Kidney (tissue), 14 donors: Measurements from ENCODE around the gene NFKB1. TPM values are rescaled to one million over a fixed set of nuclear protein-coding genes. Genes with fewer than 3 reads are reported as not detected.

Experiments
- DNase-seq, 5 donors: peaks; one replicate each; pipeline ENCODE4 v3.0.0-alpha.2; 2013 to 2020
- FAIRE-seq: peaks from 2 replicates; lab custom pipeline; 2012; peaks lifted over from hg19 to GRCh38; lab: Jason Lieb, UNC
- H3K27ac ChIP-seq, 2 donors: one replicate each; pipeline ENCODE4 v1.7.0; 2013; ENCODE audit warnings: low read depth in 2 of 2, low read length in 2 of 2, inconsistent platforms in 1 of 2
- H3K27me3 ChIP-seq: one replicate; pipeline ENCODE4 v1.7.1; 2013; ENCODE audit warnings: low read length, inconsistent platforms; ENCODE audit not compliant: control insufficient read depth, insufficient read depth
- H3K36me3 ChIP-seq, 3 donors: one replicate each; pipeline versions ENCODE4 v1.7.0 to v1.7.1; 2013; ENCODE audit warnings: low read length in 3 of 3, control low read depth in 1 of 3, inconsistent platforms in 1 of 3; ENCODE audit not compliant: insufficient read depth in 3 of 3, control insufficient read depth in 2 of 3
- H3K4me1 ChIP-seq, 3 donors: one replicate each; pipeline versions ENCODE4 v1.7.0 to v1.7.1; 2013; ENCODE audit warnings: low read length in 3 of 3, inconsistent platforms in 1 of 3, low read depth in 1 of 3; ENCODE audit not compliant: control insufficient read depth in 2 of 3, insufficient read depth in 2 of 3
- H3K4me3 ChIP-seq, 3 donors: one replicate each; pipeline versions ENCODE4 v1.7.0 to v1.8.1; 2013; ENCODE audit warnings: low read length in 3 of 3, control low read depth in 1 of 3, inconsistent platforms in 1 of 3
- H3K9ac ChIP-seq, 3 donors: one replicate each; pipeline versions ENCODE4 v1.7.0 to v1.7.1; 2013; ENCODE audit warnings: low read length in 3 of 3, control low read depth in 1 of 3, inconsistent platforms in 1 of 3
- H3K9me3 ChIP-seq, 3 donors: one replicate each; pipeline versions ENCODE4 v1.7.0 to v1.7.1; 2013; ENCODE audit warnings: low read length in 3 of 3, control low read depth in 1 of 3, inconsistent platforms in 1 of 3; ENCODE audit not compliant: control insufficient read depth in 2 of 3, insufficient read depth in 1 of 3
- CTCF ChIP-seq: IDR thresholded peaks from 3 replicates; pipeline ENCODE4 v1.5.1; 2012; ENCODE audit warnings: mild to moderate bottlenecking, moderate library complexity, borderline replicate concordance; ENCODE audit not compliant: insufficient read depth; ENCODE audit errors: extremely low read depth
- intact Hi-C: fragments of 100-400 bp; cut with DNase I; formaldehyde crosslinking; loops from one replicate; pipeline ENCODE4 v1.11.1; 2022
- polyA plus RNA-seq: library from polyadenylated mRNA; stranded (reverse); fragments of 350-450 nt; fragmentation: Illumina TruSeq; extraction: RNeasy Lipid Tissue Mini Kit (QIAGEN cat#74804); gene quantifications from one replicate; pipeline ENCODE4 v1.2.3, GENCODE V29; 2014; ENCODE audit warnings: low read depth, low replicate concordance; ENCODE audit not compliant: insufficient read depth
- total RNA-seq: library from RNA; stranded (reverse); fragmentation: NEBNext Ultra II Directional; extraction: Animal tissue kit (Norgen Biotek cat#: 25700); gene quantifications from one replicate; pipeline ENCODE4 v1.2.1, GENCODE V29; 2021
- donor health status: control.
- donor health status: control.
- donor health status: control.
- donor health status: control.
- donor health status: control.
- donor health status: DM: yes; HTN: yes; CAD: no.
- donor health status: Normal renal cell carcinoma (clear cell type).

The NFKB1 gene
- total and polyA plus RNA-seq, 2 donors from 2014 or later: 10.1 to 56.9 TPM

GRCh38 chr4:102610007-102610406 lies 108.8 kb downstream of the NFKB1 start:
- peaks cover 0 to 3% (median 0%) of the 10 kb centered on the region in 3 donors for H3K4me1 ChIP-seq
- H3K9me3 ChIP-seq: no peaks in the 10 kb centered on the region
- TF ChIP-seq CTCF: no peak
- no peaks in the 10 kb centered on the region for H3K27me3 ChIP-seq
- intact Hi-C loops: no loop called here
- no peak for DNase-seq
- no peak overlapping the region for H3K27ac ChIP-seq
- no peak for FAIRE-seq
- no peak overlapping the region for H3K9ac ChIP-seq
- peaks cover 10 to 66% (median 44%) of the 10 kb centered on the region in 3 donors for H3K36me3 ChIP-seq
- no peak overlapping the region for H3K4me3 ChIP-seq

DNA sequence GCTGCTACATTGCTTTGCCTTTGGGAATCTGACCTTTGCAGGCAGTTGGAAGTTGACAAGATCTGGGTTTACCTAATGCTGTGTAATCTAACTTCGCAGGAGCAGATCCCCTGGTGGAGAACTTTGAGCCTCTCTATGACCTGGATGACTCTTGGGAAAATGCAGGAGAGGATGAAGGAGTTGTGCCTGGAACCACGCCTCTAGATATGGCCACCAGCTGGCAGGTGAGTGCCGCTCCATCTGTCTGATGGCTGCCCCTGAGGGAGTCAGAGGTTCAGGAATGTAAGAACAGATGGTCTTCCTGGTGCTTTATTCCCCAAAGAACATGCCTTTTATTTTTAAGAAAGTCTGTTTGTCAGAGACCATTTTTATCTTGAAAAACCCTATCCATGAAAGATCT lies 109.3 kb downstream of the NFKB1 start:
- intact Hi-C loops: no loop called here
- no peaks in the 10 kb centered on the region for H3K9me3 ChIP-seq
- TF ChIP-seq CTCF: no peak
- DNase-seq (no peak), FAIRE-seq (no peak)
- no peaks in the 10 kb centered on the region for H3K4me1 ChIP-seq
- no peak overlapping the region for H3K4me3 ChIP-seq
- H3K27me3 ChIP-seq: no peaks in the 10 kb centered on the region
- H3K27ac ChIP-seq: no peak overlapping the region
- H3K9ac ChIP-seq: no peak overlapping the region
- H3K36me3 ChIP-seq: peaks cover 9 to 66% (median 46%) of the 10 kb centered on the region in 3 donors

GRCh38 chr4:102612210-102612609 lies 111.1 kb downstream of the NFKB1 start:
- no peak overlapping the region for H3K9ac ChIP-seq
- H3K4me3 ChIP-seq: no peak overlapping the region
- peaks cover 6 to 66% (median 44%) of the 10 kb centered on the region in 3 donors for H3K36me3 ChIP-seq
- no peak for FAIRE-seq
- intact Hi-C loops: no loop called here
- peak in 1 of 5 donors; percentile 75 for DNase-seq
- H3K27ac ChIP-seq: no peak overlapping the region
- no peak for TF ChIP-seq CTCF
- no peaks in the 10 kb centered on the region for H3K9me3 ChIP-seq
- H3K27me3 ChIP-seq: no peaks in the 10 kb centered on the region
- no peaks in the 10 kb centered on the region for H3K4me1 ChIP-seq

GRCh38 chr4:102612824-102613366 lies 111.7 kb downstream of the NFKB1 start:
- H3K9me3 ChIP-seq: no peaks in the 10 kb centered on the region
- no peaks in the 10 kb centered on the region for H3K27me3 ChIP-seq
- TF ChIP-seq CTCF: no peak
- no peak overlapping the region for H3K9ac ChIP-seq
- FAIRE-seq (no peak), DNase-seq (peak in 1 of 5 donors; percentile 53)
- no peak overlapping the region for H3K4me3 ChIP-seq
- intact Hi-C loops: no loop called here
- H3K27ac ChIP-seq: no peak overlapping the region
- H3K36me3 ChIP-seq: peaks cover 6 to 62% (median 39%) of the 10 kb centered on the region in 3 donors
- no peaks in the 10 kb centered on the region for H3K4me1 ChIP-seq
